GM18519 (cell line): ENCODE measurements around the gene NRP1.
"Not testable (repeated sequence)": the region's sequence is repeated elsewhere in the genome, so short reads cannot be mapped to it uniquely, and the experiment has no call there.

Experiments
- ATAC-seq: cut with Tn5 transposase; IDR thresholded peaks from one replicate; pipeline ENCODE4 v1.9.1; 2021; ENCODE audit warnings: mild to moderate bottlenecking, moderate library complexity; ENCODE audit not compliant: unreplicated experiment, low FRiP score

NRP1 gene

DNA sequence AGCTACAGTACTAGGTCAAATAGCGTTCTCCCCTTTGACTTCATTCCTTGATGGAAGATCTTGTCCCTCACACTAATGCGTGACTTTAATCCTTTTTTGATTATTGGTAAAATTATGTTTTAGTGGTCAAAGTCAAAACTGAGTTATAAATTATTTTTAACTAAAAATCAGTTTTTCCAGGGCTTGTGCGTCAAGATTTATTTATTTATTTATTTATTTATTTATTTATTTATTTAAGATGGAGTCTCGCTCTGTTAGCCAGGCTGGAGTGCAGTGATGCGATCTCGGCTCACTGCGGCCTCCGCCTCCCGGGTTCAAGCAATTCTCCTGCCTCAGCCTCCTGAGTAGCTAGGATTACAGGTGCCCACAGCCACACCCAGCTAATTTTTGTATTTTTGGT, 112.2 kb downstream of the NRP1 start:
- not testable (repeated sequence) for ATAC-seq

- ATAC-seq = no peak
These were observed 116.6 kb downstream of the NRP1 start for GRCh38 chr10:33217854-33218253.

DNA sequence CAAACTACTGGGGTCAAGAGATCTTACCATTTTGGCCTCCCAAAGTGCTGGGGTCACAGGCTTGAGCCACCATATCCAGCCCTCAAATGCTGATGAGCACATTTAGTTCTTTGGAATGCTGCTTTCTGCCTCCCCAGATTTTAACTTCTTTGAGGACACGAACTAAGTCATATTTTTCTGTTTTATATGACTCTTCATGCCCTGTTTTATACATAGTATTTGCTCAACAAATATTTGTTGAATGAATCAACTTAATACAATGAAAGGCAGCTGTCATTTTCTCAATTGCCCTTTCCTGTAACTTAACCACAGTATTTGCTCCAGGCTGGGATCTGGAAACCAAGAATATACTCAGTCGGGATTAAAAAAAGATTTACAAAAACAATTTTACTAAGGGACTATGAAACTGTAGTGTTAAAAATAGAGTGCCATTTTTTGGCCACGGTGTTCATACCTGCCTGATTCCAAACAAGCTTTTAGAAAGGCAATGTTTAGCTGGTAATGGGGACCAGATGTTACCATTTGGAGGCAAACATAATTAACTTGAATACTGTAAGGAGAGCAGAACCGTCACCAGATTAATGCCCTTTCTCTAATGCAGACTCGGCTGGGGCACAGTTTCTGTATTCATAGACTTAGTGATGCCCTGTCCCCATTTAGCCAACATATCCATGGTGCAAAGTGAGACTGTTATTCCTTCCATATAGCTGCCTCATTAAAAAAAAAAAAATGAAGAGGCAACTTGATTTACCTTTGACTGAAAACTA, 117.6 kb downstream of the NRP1 start:
- no peak for ATAC-seq

GRCh38 chr10:33215635-33216034, 118.8 kb downstream of the NRP1 start:
- no peak for ATAC-seq

DNA sequence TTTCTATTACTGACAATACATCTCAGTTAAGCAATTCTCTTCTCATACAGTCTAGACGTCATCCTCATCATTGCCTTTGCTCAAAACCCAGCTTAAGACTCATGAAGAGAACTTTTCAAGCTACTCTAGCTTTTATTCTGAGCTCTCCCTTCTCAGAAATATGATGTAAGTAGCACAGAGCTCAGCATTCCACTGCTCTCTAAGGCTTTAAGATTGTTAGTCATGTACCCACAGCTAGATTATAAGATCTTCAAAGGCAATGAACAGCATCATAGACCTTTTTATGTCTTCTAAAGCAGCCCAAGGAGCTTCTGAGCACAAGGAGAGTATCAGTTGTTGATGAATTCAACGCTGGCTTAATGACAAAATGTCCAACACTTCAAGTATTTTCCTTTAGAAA, 119.3 kb downstream of the NRP1 start:
- ATAC-seq = no peak

DNA sequence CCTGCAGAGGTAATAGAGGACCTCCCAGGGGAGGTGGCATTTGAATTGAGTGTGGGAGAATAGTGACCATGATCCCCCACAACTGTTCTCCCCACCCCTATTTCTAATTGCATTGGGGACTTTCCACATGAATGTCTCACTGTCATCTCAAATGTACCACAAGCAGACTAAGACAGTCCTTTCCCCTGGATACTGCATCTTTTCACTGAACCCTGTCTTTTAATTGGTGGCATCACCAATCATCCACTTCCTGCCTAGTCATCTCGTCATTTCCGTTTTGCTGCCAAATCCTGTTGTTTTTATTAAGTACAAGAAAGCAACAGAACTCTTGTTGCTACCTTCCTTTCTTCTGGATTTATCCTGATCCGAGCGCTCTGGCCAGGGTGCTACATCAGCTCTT, 120.3 kb downstream of the NRP1 start:
- no peak for ATAC-seq

DNA sequence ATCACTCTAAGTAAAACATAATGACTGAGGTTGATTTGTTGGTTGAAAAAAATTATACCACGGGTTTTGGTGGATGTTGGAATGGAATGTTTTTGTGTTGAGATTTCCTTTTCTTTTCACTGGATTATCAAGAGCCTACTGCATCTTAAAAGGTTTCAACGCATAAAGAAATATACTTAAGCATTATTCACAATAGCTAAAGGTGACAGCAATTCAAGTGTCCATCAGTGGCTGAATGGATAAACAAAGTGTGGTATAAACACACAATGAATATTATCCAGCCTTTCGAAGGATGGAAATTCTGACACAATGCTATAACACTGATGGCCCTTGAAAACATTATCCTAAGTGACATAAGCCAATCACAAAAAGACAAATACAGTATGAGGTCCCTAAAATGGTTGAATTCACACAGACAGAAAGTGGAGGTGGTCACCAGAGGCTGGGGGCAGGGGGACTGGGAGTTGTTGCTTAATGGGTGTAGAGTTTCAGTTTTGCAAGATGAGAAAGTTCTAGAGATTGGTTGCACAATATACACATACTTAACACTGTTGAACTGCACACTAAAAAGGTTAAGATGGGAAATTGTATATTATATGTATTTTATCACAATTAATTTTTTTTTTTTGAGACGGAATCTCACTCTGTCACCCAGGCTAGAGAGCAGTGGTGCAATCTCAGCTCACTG, 122.3 kb downstream of the NRP1 start:
- no peak for ATAC-seq

DNA sequence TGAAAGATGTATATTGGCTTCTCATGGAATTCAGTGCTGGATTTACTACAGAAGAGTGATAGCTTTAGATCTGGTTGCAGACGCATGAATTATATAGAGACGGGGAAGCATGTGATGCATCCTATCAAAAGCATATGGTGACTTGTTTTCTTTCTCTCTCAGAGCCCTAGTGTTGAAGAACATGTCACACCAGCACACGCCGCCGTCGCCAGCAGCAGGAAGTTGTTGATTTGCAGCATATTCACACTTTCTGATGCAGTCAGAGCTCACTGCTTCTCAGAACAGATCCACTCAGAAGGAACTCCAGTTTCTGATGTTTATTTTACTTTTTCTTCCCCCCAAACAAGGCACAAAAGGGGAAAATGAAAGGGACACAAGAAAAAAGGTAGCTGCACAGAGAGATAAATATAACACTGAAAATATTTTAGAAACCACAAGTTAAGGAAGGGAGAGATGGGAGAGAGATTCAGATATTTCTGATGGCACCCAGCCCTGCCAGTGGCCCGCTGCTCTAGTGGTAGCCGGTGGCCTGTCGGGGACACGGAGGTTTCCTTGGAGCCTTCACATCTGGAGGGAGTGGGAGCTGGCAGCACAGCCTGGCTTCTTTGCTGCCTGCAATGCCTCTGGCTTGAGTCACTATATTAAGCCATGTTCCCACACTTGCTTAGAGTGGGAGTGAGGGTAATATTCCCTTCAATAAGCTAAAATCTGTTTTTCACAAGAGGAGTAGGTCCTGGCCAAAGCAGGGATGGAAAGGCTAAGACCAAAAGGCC, 123.2 kb downstream of the NRP1 start:
- ATAC-seq = no peak

DNA sequence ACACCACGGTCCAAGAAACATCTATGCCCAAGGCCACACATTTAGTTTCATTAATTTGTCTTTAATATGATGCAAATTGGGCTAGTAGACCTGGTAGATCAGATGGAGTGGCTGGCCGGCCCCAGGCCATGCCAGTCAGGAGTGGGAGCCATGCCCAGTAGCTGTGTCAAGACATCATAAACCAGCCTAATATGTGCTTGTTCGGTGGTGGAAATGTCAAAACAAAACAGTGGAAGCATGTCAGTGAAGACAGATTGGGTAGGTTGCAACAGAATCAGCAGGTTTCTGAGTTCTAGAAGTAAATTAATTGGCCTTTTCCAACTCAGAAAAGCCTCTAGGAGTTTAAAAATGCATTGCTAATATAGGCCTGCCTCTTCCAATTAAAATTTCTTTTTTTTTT, 124.7 kb downstream of the NRP1 start:
- ATAC-seq = no peak

DNA sequence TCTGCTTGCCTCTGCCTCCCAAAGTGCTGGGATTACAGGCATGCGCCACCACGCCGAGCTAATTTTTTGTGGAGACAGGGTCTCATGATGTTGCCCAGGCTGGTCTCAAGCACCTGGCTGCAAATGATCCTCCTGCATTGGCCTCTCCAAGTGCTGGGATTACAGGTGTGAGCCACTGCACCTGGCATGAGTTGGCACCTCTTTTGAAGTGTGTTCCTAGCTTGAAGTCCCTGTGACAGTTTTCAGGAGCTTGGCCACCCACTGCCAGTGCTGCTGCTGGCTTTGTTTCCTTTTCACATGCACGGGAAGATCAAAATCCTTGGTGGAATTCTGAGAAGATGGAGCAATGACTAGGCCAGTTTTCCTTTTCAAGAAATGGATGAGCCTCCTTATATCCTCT, 126.3 kb downstream of the NRP1 start:
- ATAC-seq = no peak

DNA sequence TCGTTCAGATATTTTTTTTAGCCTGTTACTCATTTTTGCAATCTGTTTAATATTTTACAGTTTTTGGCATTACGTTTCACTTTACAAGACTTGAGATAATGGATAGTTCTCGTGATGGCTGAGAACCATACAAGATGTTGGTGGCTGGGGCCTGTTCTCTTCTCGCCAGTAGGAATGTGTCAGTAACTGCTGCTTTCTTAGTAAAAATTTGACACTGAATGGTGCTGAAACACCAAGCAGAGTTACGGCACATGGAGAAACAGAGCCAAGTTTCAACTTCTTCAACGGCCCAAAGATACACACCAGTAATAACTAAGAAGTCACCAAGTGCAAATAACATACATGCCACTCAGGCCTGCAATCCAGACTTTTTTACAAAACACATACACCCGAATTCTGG, 130.4 kb downstream of the NRP1 start:
- no peak for ATAC-seq

DNA sequence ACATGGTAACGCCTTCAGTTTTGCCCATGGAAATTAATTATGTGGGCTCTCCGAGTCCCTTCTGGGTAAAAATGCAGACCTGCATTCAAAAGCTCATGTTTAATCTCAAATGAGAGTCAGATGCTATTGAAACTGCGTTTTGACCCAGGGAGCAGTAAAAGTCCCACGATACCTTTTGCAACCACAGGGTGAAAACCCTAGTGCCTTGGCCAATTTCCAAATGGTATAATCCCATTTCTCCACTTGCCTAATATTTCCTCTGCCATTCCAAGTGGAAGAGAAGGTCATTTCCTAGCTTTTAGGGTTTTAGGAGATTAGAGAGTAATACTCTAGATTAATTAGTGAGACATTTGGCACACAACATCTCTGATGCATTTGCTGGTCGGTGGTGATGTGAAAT, 132.5 kb downstream of the NRP1 start:
- no peak for ATAC-seq

- ATAC-seq = no peak
These were observed 133.2 kb downstream of the NRP1 start for GRCh38 chr10:33201056-33201780.

GRCh38 chr10:33199731-33200232, 134.7 kb downstream of the NRP1 start:
- no peak for ATAC-seq

GRCh38 chr10:33198610-33199009, 135.9 kb downstream of the NRP1 start:
- no peak for ATAC-seq

DNA sequence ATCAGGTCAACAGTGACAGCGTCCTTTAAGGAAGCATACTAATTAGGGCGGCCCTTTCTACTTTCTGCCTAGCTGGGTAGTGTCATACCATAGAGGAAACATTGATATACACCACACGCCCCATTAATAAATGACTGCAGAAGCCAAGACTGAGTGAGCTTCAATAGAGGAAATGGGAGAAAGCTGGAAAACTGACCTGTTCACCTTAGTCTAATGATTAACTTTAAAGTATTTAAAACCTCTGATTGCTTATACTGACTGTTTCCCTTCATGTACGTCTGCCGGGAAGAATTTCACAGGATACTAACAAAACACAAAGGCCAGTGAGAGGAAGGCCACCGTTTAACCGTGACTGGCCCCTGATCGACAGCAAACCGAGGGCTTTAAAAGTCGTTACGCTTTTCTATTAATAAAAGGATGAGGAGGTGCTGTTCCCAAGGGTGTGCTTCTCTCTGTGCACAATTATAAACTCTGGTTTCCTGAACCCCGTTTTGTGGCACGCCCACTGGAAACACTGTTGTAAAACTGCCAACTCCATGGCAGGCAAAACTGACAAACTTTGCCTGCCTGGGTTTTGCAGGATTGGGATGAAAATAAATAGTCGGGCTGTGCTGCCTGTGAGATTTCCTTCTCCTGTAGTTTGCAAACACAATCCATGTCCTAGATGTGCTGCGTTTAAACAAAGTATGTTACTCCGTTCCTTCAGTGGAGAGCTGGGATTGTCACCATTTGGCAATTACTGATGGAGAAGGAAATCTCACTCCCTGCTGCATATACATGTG, 137.6 kb downstream of the NRP1 start:
- ATAC-seq = no peak

GRCh38 chr10:33196377-33196706, 138.1 kb downstream of the NRP1 start:
- ATAC-seq = no peak

- ATAC-seq = no peak
These were observed 138.7 kb downstream of the NRP1 start for GRCh38 chr10:33195608-33196376.
